Activated CD4-positive, alpha-beta T cell treated with anti-CD3 and anti-CD28 coated beads, Interleukin-2, amount 50 U/mL, for 4 hours (primary cell): ENCODE results near the gene ZNF335.

Experiments used
- DNase-seq, 2 experiments: peaks; one replicate each; pipeline ENCODE4 v3.0.0-alpha.2; 2020

The ZNF335 gene

GRCh38 chr20:45949542-45950329, 22.3 kb downstream of the ZNF335 start:
- no peak for DNase-seq

GRCh38 chr20:45948742-45949541, 23.1 kb downstream of the ZNF335 start:
- no peak for DNase-seq

- DNase-seq: no peak
These were observed 23.7 kb downstream of the ZNF335 start for GRCh38 chr20:45948261-45948733.

- DNase-seq: no peak
These were observed 24.7 kb downstream of the ZNF335 start for GRCh38 chr20:45947110-45947866.

GRCh38 chr20:45946149-45946970, 25.6 kb downstream of the ZNF335 start:
- no peak for DNase-seq

- no peak for DNase-seq
These were observed 26.3 kb downstream of the ZNF335 start for GRCh38 chr20:45945678-45946148.

- no peak for DNase-seq
These were observed 26.9 kb downstream of the ZNF335 start for GRCh38 chr20:45944965-45945677.

GRCh38 chr20:45944151-45944964, 27.6 kb downstream of the ZNF335 start:
- no peak for DNase-seq

GRCh38 chr20:45943613-45944012, 28.4 kb downstream of the ZNF335 start:
- no peak for DNase-seq

- no peak for DNase-seq
These were observed 31.5 kb downstream of the ZNF335 start for GRCh38 chr20:45940469-45940868.

GRCh38 chr20:45940053-45940452, 31.9 kb downstream of the ZNF335 start:
- no peak for DNase-seq

GRCh38 chr20:45938727-45939438, 33.1 kb downstream of the ZNF335 start:
- no peak for DNase-seq

- DNase-seq: no peak
These were observed 34.2 kb downstream of the ZNF335 start for GRCh38 chr20:45937765-45938164.

GRCh38 chr20:45935416-45936046, 36.5 kb downstream of the ZNF335 start:
- no peak for DNase-seq

- DNase-seq: peak; percentile 95 to 97
These were observed 37.2 kb downstream of the ZNF335 start, which contains the start of gene PCIF1 for GRCh38 chr20:45934586-45935415. TSS of gene PCIF1 (plus strand) at chr20:45934683. CDS start at chr20:45939000, 4,317 bp downstream.

- DNase-seq: no peak
These were observed 37.9 kb downstream of the ZNF335 start for GRCh38 chr20:45934046-45934585.

- peak; percentile 34 to 35 for DNase-seq
These were observed 38.5 kb downstream of the ZNF335 start for GRCh38 chr20:45933266-45934045.
